Thyroid gland (tissue), 4 donors: ENCODE data around the gene CEACAM8.

Experiments used
- POLR2A ChIP-seq, 2 donors: fragments of 450-650 bp; IDR thresholded peaks; one replicate each; pipeline ENCODE4 v1.6.1; 2017; ENCODE audit warnings: antibody characterized with exemption in 2 of 2, mild to moderate bottlenecking in 2 of 2, moderate library complexity in 1 of 2
- TF ChIP-seq, protein P1 (sequence below), 6 experiments: fragments of 200-600 bp in 3 of 6; fragments of 450-650 bp in 3 of 6; sonication (generic) in 3 of 6; IDR thresholded peaks; one replicate each; pipeline ENCODE4 v1.5.1; 2016 to 2019; ENCODE audit warnings: antibody characterized with exemption in 6 of 6, mild to moderate bottlenecking in 2 of 6, inconsistent platforms in 1 of 6, moderate library complexity in 1 of 6

DNA sequence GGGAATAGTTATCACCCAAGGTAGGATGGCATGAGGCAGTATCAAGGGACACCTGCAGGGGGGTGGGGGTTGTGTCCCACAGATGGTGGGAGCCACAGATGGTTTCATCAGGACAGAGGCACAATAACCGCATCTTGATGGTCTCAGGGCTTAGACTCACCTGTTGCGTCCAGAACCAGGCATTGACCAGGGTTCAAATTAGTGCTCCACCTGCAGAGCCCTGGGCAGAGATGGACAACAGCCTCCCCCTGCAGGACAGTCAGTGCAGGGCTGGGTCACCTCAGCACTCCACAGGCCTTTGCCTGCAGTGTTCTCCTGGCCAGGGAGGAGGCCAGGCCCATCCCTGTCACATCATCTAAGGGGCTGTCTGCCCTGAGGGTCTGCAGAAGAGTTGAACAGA lies 51.9 kb downstream of the CEACAM8 start:
- TF ChIP-seq, protein P1, sequence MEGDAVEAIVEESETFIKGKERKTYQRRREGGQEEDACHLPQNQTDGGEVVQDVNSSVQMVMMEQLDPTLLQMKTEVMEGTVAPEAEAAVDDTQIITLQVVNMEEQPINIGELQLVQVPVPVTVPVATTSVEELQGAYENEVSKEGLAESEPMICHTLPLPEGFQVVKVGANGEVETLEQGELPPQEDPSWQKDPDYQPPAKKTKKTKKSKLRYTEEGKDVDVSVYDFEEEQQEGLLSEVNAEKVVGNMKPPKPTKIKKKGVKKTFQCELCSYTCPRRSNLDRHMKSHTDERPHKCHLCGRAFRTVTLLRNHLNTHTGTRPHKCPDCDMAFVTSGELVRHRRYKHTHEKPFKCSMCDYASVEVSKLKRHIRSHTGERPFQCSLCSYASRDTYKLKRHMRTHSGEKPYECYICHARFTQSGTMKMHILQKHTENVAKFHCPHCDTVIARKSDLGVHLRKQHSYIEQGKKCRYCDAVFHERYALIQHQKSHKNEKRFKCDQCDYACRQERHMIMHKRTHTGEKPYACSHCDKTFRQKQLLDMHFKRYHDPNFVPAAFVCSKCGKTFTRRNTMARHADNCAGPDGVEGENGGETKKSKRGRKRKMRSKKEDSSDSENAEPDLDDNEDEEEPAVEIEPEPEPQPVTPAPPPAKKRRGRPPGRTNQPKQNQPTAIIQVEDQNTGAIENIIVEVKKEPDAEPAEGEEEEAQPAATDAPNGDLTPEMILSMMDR (IDR thresholded peaks at IDR 0.05), result no peak
- no peak for TF ChIP-seq POLR2A (IDR thresholded peaks at IDR 0.05)
